T-helper 17 cell (primary cell): ENCODE results near the gene YLPM1. TPM values are rescaled to one million over a fixed set of nuclear protein-coding genes. Genes with fewer than 3 reads are reported as not detected.
A peak's percentile ranks its signal among the peaks of the same experiment; 100 is the strongest.

Experiments
- ATAC-seq: fragments of 150-1000 bp; cut with Tn5 transposase; 2 replicates; pipeline ENCODE4 v1.10.0; 2021; ENCODE audit warnings: mild to moderate bottlenecking, moderate library complexity
- DNase-seq, 3 donors: peaks; one replicate each; pipeline versions ENCODE4 v3.0.0 to v3.0.0-alpha.2; 2020 to 2021
- H3K9me3 ChIP-seq: one replicate; pipeline ENCODE4 v1.7.0; 2013; ENCODE audit warnings: low read length, mild to moderate bottlenecking; ENCODE audit not compliant: control insufficient read depth, poor library complexity, severe bottlenecking
- H3K27ac Mint-ChIP-seq: one replicate; pipeline ENCODE4 v1.8.0; 2022; ENCODE audit warnings: mild to moderate bottlenecking, moderate library complexity, mixed read lengths
- H3K27me3 Mint-ChIP-seq: one replicate; pipeline ENCODE4 v1.8.0; 2022; ENCODE audit warnings: mixed read lengths
- H3K36me3 Mint-ChIP-seq: one replicate; pipeline ENCODE4 v1.8.0; 2022; ENCODE audit warnings: low read depth, mixed read lengths
- H3K4me1 Mint-ChIP-seq: one replicate; pipeline ENCODE4 v1.8.0; 2022; ENCODE audit warnings: mild to moderate bottlenecking, mixed read lengths
- H3K4me3 Mint-ChIP-seq: one replicate; pipeline ENCODE4 v1.8.0; 2022; ENCODE audit warnings: mild to moderate bottlenecking, moderate library complexity, mixed read lengths
- total RNA-seq, 4 donors: library from RNA in 2 of 4; stranded (reverse) in 2 of 4; gene quantifications; one replicate each; pipeline ENCODE4 v1.2.3 and lab custom pipeline; 2022 to 2026

YLPM1 gene
- total RNA-seq, 2 donors from 2014 or later = 90.2 to 90.9 TPM

- peaks cover 34% of the 10 kb centered on the region for H3K4me1 Mint-ChIP-seq
- H3K27me3 Mint-ChIP-seq = no peaks in the 10 kb centered on the region
- H3K27ac Mint-ChIP-seq = peak within 1 kb of the TSS; percentile 86
- ATAC-seq (peak; percentile 60), DNase-seq (no peak)
- H3K9me3 ChIP-seq = no peaks in the 10 kb centered on the region
- H3K36me3 Mint-ChIP-seq = peaks cover 3% of the 10 kb centered on the region
- peak within 1 kb of the TSS; percentile 81 for H3K4me3 Mint-ChIP-seq
These were observed 113.1 kb downstream of the YLPM1 start, which contains the start of gene PROX2 for GRCh38 chr14:74875941-74876913. Gene PROX2 (minus strand): TSS chr14:74876145. CDS start chr14:74863834, 12,311 bp downstream.

GRCh38 chr14:74879427-74880182 lies 116.5 kb downstream of the YLPM1 start:
- no peaks in the 10 kb centered on the region for H3K27me3 Mint-ChIP-seq
- DNase-seq (no peak), ATAC-seq (no peak)
- peaks cover 52% of the 10 kb centered on the region for H3K4me1 Mint-ChIP-seq
- peak overlapping the region; percentile 97 for H3K27ac Mint-ChIP-seq
- peaks cover 6% of the 10 kb centered on the region for H3K36me3 Mint-ChIP-seq
- H3K9me3 ChIP-seq = no peaks in the 10 kb centered on the region
- H3K4me3 Mint-ChIP-seq = peak overlapping the region; percentile 39

GRCh38 chr14:74881431-74882102 lies 118.5 kb downstream of the YLPM1 start, which contains the start of gene DLST:
Gene DLST (plus strand): TSS chr14:74881916. CDS start chr14:74881954, 38 bp downstream.
- H3K27ac Mint-ChIP-seq = peak within 1 kb of the TSS; percentile 97
- no peaks in the 10 kb centered on the region for H3K9me3 ChIP-seq
- H3K36me3 Mint-ChIP-seq = peaks cover 9% of the 10 kb centered on the region
- peak; percentile 81 for ATAC-seq
- H3K4me3 Mint-ChIP-seq = peak within 1 kb of the TSS; percentile 99
- H3K4me1 Mint-ChIP-seq = peaks cover 59% of the 10 kb centered on the region
- DNase-seq = peak; percentile 74 to 78 (median 75)
- H3K27me3 Mint-ChIP-seq = no peaks in the 10 kb centered on the region

- Mint-ChIP-seq H3K27me3 (no peaks in the 10 kb centered on the region), H3K27ac (peak overlapping the region; percentile 97), H3K4me3 (peak overlapping the region; percentile 99), H3K36me3 (peaks cover 9% of the 10 kb centered on the region), H3K4me1 (peaks cover 57% of the 10 kb centered on the region)
- no peaks in the 10 kb centered on the region for H3K9me3 ChIP-seq
- DNase-seq = peak; percentile 33 to 47 (median 37)
- peak; percentile 76 for ATAC-seq
These were observed 119.2 kb downstream of the YLPM1 start for GRCh38 chr14:74882103-74882920.

Other genes with a start within 250 kb of the YLPM1 start
- under 1 TPM; 0.34 to 0.57 TPM for gene LTBP2, start 151.1 kb upstream of the YLPM1 start, total RNA-seq
- gene AREL1, start 50.2 kb upstream of the YLPM1 start, total RNA-seq = 10 to 100 TPM; 44.9 to 49.0 TPM
- 10 to 100 TPM; 37.2 to 39.5 TPM for gene FCF1, start 50.2 kb upstream of the YLPM1 start, total RNA-seq
- not detected for gene PROX2, start 112.8 kb downstream of the YLPM1 start, total RNA-seq
- 100 to 1,000 TPM; 127 to 134 TPM for gene DLST, start 118.6 kb downstream of the YLPM1 start, total RNA-seq
- gene RPS6KL1, start 159.9 kb downstream of the YLPM1 start, total RNA-seq = 1 to 10 TPM; 1.0 to 1.9 TPM
- gene PGF, start 192.3 kb downstream of the YLPM1 start, total RNA-seq = not detected
- gene EIF2B2, start 239.6 kb downstream of the YLPM1 start, total RNA-seq = 10 to 100 TPM; 22.9 to 25.9 TPM